CD14-positive monocyte (primary cell): ENCODE data around the gene PTPRN2. TPM values are rescaled to one million over a fixed set of nuclear protein-coding genes. Genes with fewer than 3 reads are reported as not detected.

Source experiments
- DNase-seq, 3 donors: peaks; one replicate each; pipeline ENCODE4 v3.0.0-alpha.2; 2011 to 2022
- H2AFZ ChIP-seq: 2 replicates; pipeline ENCODE4 v1.6.0; 2012; ENCODE audit warnings: mild to moderate bottlenecking, low read depth, low read length, inconsistent platforms; ENCODE audit not compliant: insufficient read depth, poor library complexity, severe bottlenecking
- H3K27ac ChIP-seq, 2 donors: 1 replicate in 1 of 2; 2 replicates in 1 of 2; pipeline ENCODE4 v1.5.1; 2012 to 2013; ENCODE audit warnings: low read length in 2 of 2, control low read depth in 1 of 2, inconsistent platforms in 1 of 2, low read depth in 1 of 2, mild to moderate bottlenecking in 1 of 2
- H3K27me3 ChIP-seq, 2 donors: one replicate each; pipeline versions ENCODE4 v1.6.0 to v1.6.1; 2011 to 2013; ENCODE audit warnings: low read length in 2 of 2; ENCODE audit not compliant: control insufficient read depth in 2 of 2, insufficient read depth in 2 of 2
- H3K36me3 ChIP-seq, 2 donors: replicated peaks in 1 of 2; 1 replicate in 1 of 2; 2 replicates in 1 of 2; pipeline versions ENCODE4 v1.5.1 to v1.6.1; 2012 to 2013; ENCODE audit warnings: low read length in 2 of 2, control low read depth in 1 of 2, inconsistent platforms in 1 of 2, mild to moderate bottlenecking in 1 of 2; ENCODE audit not compliant: insufficient read depth in 2 of 2, control insufficient read depth in 1 of 2
- H3K4me1 ChIP-seq, 2 donors: 1 replicate in 1 of 2; 2 replicates in 1 of 2; pipeline versions ENCODE4 v1.5.1 to v1.6.1; 2012 to 2013; ENCODE audit warnings: low read length in 2 of 2, control low read depth in 1 of 2, inconsistent platforms in 1 of 2, mild to moderate bottlenecking in 1 of 2, moderate library complexity in 1 of 2; ENCODE audit not compliant: insufficient read depth in 2 of 2, control insufficient read depth in 1 of 2
- H3K4me2 ChIP-seq: replicated peaks from 2 replicates; pipeline ENCODE3; 2012; ENCODE audit warnings: low read length, moderate library complexity, mild to moderate bottlenecking; ENCODE audit not compliant: poor library complexity, severe bottlenecking; ENCODE audit errors: extremely low read depth
- H3K4me3 ChIP-seq, 3 experiments: fragments of 200-600 bp in 1 of 3; sonication (generic) in 1 of 3; replicated peaks in 1 of 3; 1 replicate in 2 of 3; 2 replicates in 1 of 3; pipeline ENCODE4 v1.5.1; 2011 to 2013; ENCODE audit warnings: low read length in 3 of 3, mild to moderate bottlenecking in 3 of 3, control low read depth in 2 of 3, low read depth in 2 of 3, inconsistent platforms in 1 of 3, moderate library complexity in 1 of 3
- H3K79me2 ChIP-seq: 2 replicates; pipeline ENCODE4 v1.6.0; 2012; ENCODE audit warnings: mild to moderate bottlenecking, control low read depth, inconsistent platforms, low read length, moderate library complexity; ENCODE audit not compliant: insufficient read depth
- H3K9ac ChIP-seq: 2 replicates; pipeline ENCODE4 v1.6.0; 2017; ENCODE audit warnings: low read length, mild to moderate bottlenecking; ENCODE audit not compliant: insufficient read depth, poor library complexity, severe bottlenecking
- H3K9me3 ChIP-seq, 2 donors: replicated peaks in 1 of 2; 1 replicate in 1 of 2; 2 replicates in 1 of 2; pipeline versions ENCODE4 v1.5.1 to v1.6.1; 2012 to 2013; ENCODE audit warnings: low read length in 2 of 2, control low read depth in 1 of 2; ENCODE audit not compliant: control insufficient read depth in 1 of 2, insufficient read depth in 1 of 2
- H4K20me1 ChIP-seq: 2 replicates; pipeline ENCODE4 v1.6.0; 2012; ENCODE audit warnings: mild to moderate bottlenecking, low read length, control low read depth, moderate library complexity; ENCODE audit not compliant: insufficient read depth
- H3K27ac Mint-ChIP-seq, 7 donors: one replicate each; pipeline ENCODE4 v1.8.0; 2020; ENCODE audit warnings: mild to moderate bottlenecking in 7 of 7, mixed read lengths in 7 of 7, moderate library complexity in 6 of 7, inconsistent platforms in 2 of 7
- H3K27me3 Mint-ChIP-seq, 3 donors: one replicate each; pipeline ENCODE4 v1.8.0; 2021 to 2022; ENCODE audit warnings: low read depth in 3 of 3, mild to moderate bottlenecking in 3 of 3, mixed read lengths in 3 of 3, moderate library complexity in 3 of 3, inconsistent platforms in 1 of 3
- H3K36me3 Mint-ChIP-seq, 2 donors: one replicate each; pipeline ENCODE4 v1.8.0; 2020; ENCODE audit warnings: mixed read lengths in 2 of 2, inconsistent platforms in 1 of 2, mild to moderate bottlenecking in 1 of 2
- H3K4me1 Mint-ChIP-seq: one replicate; pipeline ENCODE4 v1.8.0; 2020; ENCODE audit warnings: mild to moderate bottlenecking, mixed read lengths
- H3K4me3 Mint-ChIP-seq, 2 donors: one replicate each; pipeline ENCODE4 v1.8.0; 2020; ENCODE audit warnings: mild to moderate bottlenecking in 2 of 2, mixed read lengths in 2 of 2, moderate library complexity in 1 of 2
- H3K9me3 Mint-ChIP-seq, 7 donors: one replicate each; pipeline ENCODE4 v1.8.0; 2020 to 2022; ENCODE audit warnings: mixed read lengths in 7 of 7, mild to moderate bottlenecking in 6 of 7, moderate library complexity in 6 of 7, inconsistent platforms in 2 of 7
- WGBS: methylation state at CpG from one replicate; pipeline ENCODE4 v1.1.5; 2013; ENCODE audit warnings: missing lambda C conversion rate; ENCODE audit not compliant: insufficient coverage; 5-methylcytosine and 5-hydroxymethylcytosine counted together
- intact Hi-C, 2 donors: fragments of 100-400 bp; cut with micrococcal nuclease; formaldehyde crosslinking; loops; one replicate each; pipeline versions ENCODE4 v1.15.0 to v1.15.1; 2023
- polyA plus RNA-seq, 3 donors: library from polyadenylated mRNA; depleted of rRNA in 1 of 3; unstranded in 2 of 3; stranded (reverse) in 1 of 3; fragments of 300-500 nt in 2 of 3; fragments of >200 nt in 1 of 3; fragmentation: Illumina TruSeq in 2 of 3; gene quantifications; 1 replicate in 2 of 3; 2 replicates in 1 of 3; pipeline ENCODE4 v1.2.3, GENCODE V29; 2012 to 2021
- TF ChIP-seq, protein P1 (sequence below): fragments of 200-600 bp; IDR thresholded peaks from one replicate; pipeline ENCODE4 v1.8.0; 2022; ENCODE audit warnings: antibody characterized with exemption, mild to moderate bottlenecking

PTPRN2 gene
- polyA plus RNA-seq, 3 donors = 0.25 to 1.4 (median 0.97) TPM

DNA sequence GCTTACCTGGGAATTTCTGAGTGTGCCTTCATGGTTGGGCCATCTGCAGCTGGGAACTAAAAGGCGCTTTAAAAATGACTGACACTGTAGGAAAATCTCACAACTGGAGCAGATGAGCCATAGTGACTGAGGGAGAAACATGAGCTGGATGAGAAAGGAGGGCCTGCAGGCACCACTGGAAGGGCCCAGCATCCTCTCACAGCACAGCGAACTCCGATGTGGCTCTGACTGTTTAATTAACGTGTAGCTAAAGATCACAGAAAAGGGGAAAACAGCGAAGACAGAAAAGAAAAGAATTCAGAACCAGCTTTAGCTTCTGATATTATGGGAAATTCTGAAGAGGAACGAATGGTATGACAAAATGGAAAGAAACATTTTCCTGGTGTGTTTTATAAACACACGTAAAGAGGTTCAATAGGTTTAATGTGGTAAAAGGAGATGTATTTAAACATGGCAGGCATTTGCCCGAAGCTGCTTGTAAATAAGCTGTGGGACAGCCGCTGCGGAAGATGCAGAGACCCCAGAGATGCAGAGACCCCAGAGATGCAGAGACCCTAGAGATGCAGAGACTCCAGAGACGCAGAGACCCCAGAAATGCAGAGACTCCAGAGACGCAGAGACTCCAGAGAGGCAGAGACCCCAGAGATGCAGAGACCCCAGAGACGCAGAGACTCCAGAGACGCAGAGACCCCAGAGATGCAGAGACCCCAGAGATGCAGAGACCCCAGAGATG, 534.3 kb downstream of the PTPRN2 start:
- peaks cover 0 to 3% (median 0%) of the 10 kb centered on the region in 3 donors for H3K27me3 Mint-ChIP-seq
- no peaks in the 10 kb centered on the region for H3K4me1 ChIP-seq
- no peak overlapping the region for H3K27ac ChIP-seq
- H3K9me3 ChIP-seq = peaks cover 10 to 11% of the 10 kb centered on the region in 2 donors
- no peaks in the 10 kb centered on the region for H4K20me1 ChIP-seq
- H2AFZ ChIP-seq = no peak overlapping the region
- no peak for DNase-seq
- peaks cover 1 to 13% (median 3%) of the 10 kb centered on the region in 7 donors for H3K9me3 Mint-ChIP-seq
- 92% methylated on average over 10 of the region's 14 CpGs for WGBS
- H3K4me3 Mint-ChIP-seq = no peak overlapping the region
- H3K4me1 Mint-ChIP-seq = no peaks in the 10 kb centered on the region
- intact Hi-C loops = no loop called here
- no peak overlapping the region for H3K9ac ChIP-seq
- no peaks in the 10 kb centered on the region for H3K36me3 ChIP-seq
- no peaks in the 10 kb centered on the region for H3K27me3 ChIP-seq
- no peak overlapping the region for H3K27ac Mint-ChIP-seq
- H3K79me2 ChIP-seq = no peaks in the 10 kb centered on the region
- H3K4me3 ChIP-seq = no peak overlapping the region
- no peak overlapping the region for H3K4me2 ChIP-seq
- TF ChIP-seq, protein P1, sequence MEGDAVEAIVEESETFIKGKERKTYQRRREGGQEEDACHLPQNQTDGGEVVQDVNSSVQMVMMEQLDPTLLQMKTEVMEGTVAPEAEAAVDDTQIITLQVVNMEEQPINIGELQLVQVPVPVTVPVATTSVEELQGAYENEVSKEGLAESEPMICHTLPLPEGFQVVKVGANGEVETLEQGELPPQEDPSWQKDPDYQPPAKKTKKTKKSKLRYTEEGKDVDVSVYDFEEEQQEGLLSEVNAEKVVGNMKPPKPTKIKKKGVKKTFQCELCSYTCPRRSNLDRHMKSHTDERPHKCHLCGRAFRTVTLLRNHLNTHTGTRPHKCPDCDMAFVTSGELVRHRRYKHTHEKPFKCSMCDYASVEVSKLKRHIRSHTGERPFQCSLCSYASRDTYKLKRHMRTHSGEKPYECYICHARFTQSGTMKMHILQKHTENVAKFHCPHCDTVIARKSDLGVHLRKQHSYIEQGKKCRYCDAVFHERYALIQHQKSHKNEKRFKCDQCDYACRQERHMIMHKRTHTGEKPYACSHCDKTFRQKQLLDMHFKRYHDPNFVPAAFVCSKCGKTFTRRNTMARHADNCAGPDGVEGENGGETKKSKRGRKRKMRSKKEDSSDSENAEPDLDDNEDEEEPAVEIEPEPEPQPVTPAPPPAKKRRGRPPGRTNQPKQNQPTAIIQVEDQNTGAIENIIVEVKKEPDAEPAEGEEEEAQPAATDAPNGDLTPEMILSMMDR = no peak
- H3K36me3 Mint-ChIP-seq = no peaks in the 10 kb centered on the region

DNA sequence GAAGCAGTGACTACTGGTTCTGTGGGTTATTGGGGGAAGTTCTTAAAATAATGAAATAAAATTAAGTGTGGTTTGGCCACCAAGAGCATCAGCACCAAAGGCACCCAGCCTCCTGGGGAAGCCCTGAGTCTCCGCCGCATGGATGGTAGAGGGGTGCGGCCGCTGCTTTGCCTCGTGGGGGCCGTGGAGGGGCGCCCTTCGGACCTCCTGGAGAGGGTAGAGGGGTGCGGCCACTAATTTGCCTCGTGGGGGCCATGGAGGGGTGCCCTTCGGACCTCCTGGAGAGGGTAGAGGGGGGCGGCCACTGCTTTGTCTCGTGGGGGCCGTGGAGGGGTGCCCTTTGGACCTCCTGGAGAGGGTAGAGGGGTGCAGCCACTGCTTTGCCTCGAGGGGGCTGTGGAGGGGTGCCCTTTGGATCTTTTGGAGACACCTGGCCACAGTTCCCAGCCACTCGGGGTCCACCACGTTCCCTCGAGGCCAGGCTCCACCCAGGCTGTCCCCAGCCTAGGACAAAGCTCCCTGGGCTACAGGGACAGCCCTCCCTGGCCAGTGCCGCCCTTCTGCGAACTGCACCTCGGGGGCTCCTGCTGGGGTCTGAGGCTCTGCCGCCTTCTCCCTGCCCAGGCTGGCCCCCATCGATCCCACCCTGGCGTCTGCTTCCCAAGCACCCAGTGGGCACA, 535.1 kb downstream of the PTPRN2 start:
- Histone ChIP-seq H3K9ac (no peak overlapping the region), H3K79me2 (no peaks in the 10 kb centered on the region), H3K27me3 (no peaks in the 10 kb centered on the region), H3K4me3 (no peak overlapping the region), H3K4me1 (no peaks in the 10 kb centered on the region), H4K20me1 (no peaks in the 10 kb centered on the region), H2AFZ (no peak overlapping the region), H3K9me3 (peaks cover 3 to 6% of the 10 kb centered on the region in 2 donors), H3K27ac (no peak overlapping the region), H3K4me2 (no peak overlapping the region), H3K36me3 (no peaks in the 10 kb centered on the region)
- intact Hi-C loops = no loop called here
- no peaks in the 10 kb centered on the region for H3K4me1 Mint-ChIP-seq
- H3K4me3 Mint-ChIP-seq = no peak overlapping the region
- no peak overlapping the region for H3K27ac Mint-ChIP-seq
- peaks cover 1 to 13% (median 3%) of the 10 kb centered on the region in 7 donors for H3K9me3 Mint-ChIP-seq
- TF ChIP-seq, protein P1 = no peak
- 88% methylated on average over 15 of the region's 24 CpGs for WGBS
- H3K36me3 Mint-ChIP-seq = no peaks in the 10 kb centered on the region
- peaks cover 0 to 3% (median 0%) of the 10 kb centered on the region in 3 donors for H3K27me3 Mint-ChIP-seq
- no peak for DNase-seq
